Testis (tissue), 2 donors: ENCODE measurements around the gene CCDC66.

Source experiments
- POLR2A ChIP-seq: fragments of 450-650 bp; IDR thresholded peaks from one replicate; pipeline ENCODE4 v1.6.1; 2017; ENCODE audit warnings: antibody characterized with exemption, mild to moderate bottlenecking, moderate library complexity
- TF ChIP-seq, protein P1 (sequence below), 3 experiments: fragments of 450-650 bp in 2 of 3; fragments of 200-600 bp in 1 of 3; sonication (generic) in 1 of 3; IDR thresholded peaks; one replicate each; pipeline ENCODE4 v1.5.1; 2016 to 2019; ENCODE audit warnings: antibody characterized with exemption in 3 of 3, mild to moderate bottlenecking in 2 of 3, moderate library complexity in 1 of 3

DNA sequence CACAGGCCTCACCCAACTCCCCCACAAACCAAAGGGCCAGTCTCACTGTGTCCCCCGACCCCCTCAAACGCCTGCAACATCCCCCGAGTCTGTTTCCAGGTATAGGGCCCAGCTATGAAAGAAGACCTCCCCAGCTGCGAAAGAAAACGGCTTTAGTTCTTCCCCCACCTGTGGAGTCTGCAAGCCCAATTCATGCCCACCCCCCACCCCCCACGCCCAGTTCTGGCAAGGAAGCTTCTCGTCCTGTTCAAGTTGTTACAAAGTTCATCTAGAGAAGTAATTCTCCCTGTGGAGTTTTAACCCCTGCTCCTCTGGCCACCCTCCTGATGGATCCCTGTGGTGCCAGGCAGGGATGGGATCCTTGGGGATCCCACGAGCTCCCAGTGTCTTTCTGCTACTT is 54.4 kb downstream of the CCDC66 start:
- no peak for TF ChIP-seq POLR2A
- TF ChIP-seq, protein P1, sequence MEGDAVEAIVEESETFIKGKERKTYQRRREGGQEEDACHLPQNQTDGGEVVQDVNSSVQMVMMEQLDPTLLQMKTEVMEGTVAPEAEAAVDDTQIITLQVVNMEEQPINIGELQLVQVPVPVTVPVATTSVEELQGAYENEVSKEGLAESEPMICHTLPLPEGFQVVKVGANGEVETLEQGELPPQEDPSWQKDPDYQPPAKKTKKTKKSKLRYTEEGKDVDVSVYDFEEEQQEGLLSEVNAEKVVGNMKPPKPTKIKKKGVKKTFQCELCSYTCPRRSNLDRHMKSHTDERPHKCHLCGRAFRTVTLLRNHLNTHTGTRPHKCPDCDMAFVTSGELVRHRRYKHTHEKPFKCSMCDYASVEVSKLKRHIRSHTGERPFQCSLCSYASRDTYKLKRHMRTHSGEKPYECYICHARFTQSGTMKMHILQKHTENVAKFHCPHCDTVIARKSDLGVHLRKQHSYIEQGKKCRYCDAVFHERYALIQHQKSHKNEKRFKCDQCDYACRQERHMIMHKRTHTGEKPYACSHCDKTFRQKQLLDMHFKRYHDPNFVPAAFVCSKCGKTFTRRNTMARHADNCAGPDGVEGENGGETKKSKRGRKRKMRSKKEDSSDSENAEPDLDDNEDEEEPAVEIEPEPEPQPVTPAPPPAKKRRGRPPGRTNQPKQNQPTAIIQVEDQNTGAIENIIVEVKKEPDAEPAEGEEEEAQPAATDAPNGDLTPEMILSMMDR (IDR thresholded peaks at IDR 0.05): no peak
